Measurements from ENCODE around the gene SUMF1.

GRCh38 chr3:4410606-4411005 is 56.5 kb downstream of the SUMF1 start:
- no peak for TF ChIP-seq CTCF (IDR thresholded peaks at IDR 0.05; ENCODE audit: low read length)
- no peak for TF ChIP-seq EZH2 (IDR thresholded peaks at IDR 0.05; ENCODE audit: borderline replicate concordance, low read length)

Measured in OCI-LY1 (cell line).